HG03558 (cell line): ENCODE measurements around the gene DNAJC13.

Experiments used
- ATAC-seq: cut with Tn5 transposase; IDR thresholded peaks from one replicate; pipeline ENCODE4 v1.9.1; 2021; ENCODE audit warnings: moderate number of reproducible peaks; ENCODE audit not compliant: unreplicated experiment; ENCODE audit errors: extremely low read depth

DNAJC13 gene

GRCh38 chr3:132568422-132568821 lies 151.1 kb downstream of the DNAJC13 start:
- ATAC-seq, result no peak

- ATAC-seq, result no peak
These were observed 151.9 kb downstream of the DNAJC13 start for GRCh38 chr3:132569153-132569552.

GRCh38 chr3:132569580-132569979 lies 152.3 kb downstream of the DNAJC13 start:
- no peak for ATAC-seq

GRCh38 chr3:132570016-132570415 lies 152.7 kb downstream of the DNAJC13 start:
- ATAC-seq, result no peak

- no peak for ATAC-seq
These were observed 156.5 kb downstream of the DNAJC13 start for GRCh38 chr3:132573797-132574211.

- no peak for ATAC-seq
These were observed 170.1 kb downstream of the DNAJC13 start for GRCh38 chr3:132587401-132587800.
